SHP77 treated with DMSO at 0.1 percent for 48 hours (cell line): ENCODE results near the gene APBA1.

Experiments used
- DNase-seq: peaks from one replicate; lab custom pipeline; 2025; lab: John Stamatoyannopoulos, UW

Gene APBA1

GRCh38 chr9:69578026-69578425 is 94.1 kb downstream of the APBA1 start:
- DNase-seq: no peak

DNA sequence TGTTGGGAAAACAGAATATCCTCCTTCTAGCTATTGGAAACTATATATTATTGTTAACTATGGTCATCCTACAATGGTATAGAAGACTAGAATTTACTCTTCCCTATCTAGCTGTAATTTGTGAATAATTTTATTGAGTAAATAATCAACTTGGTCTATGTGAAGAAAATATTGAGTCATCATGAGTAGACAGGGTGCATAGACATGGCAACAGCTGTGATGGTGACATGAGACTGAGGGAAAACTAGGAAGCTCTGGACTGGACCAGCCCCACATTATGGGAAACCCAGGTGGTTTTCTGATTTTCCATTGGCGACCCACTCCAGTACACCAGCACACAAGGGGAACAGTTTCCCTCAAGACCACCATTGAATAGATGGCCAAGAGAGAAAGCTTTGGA is 95.0 kb downstream of the APBA1 start:
- DNase-seq: no peak

DNA sequence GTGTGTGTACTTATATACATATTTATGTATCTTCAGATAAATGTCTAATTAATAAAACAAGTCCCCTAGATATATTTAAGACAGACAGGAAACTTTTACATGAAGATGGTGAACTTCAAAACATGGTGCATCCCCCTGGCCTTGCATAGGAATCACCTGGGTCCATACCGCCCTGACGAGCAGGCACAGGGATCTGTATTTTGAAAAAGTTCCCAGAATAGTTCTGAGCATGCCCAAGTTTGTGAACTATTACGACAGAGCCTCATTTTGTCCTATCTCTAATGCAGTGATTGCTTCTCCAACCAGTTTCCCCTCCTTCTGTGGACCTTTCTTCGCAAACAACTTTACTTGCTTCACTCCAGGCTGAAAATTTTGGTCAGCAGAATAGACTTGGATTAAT is 98.1 kb downstream of the APBA1 start:
- DNase-seq: no peak

DNA sequence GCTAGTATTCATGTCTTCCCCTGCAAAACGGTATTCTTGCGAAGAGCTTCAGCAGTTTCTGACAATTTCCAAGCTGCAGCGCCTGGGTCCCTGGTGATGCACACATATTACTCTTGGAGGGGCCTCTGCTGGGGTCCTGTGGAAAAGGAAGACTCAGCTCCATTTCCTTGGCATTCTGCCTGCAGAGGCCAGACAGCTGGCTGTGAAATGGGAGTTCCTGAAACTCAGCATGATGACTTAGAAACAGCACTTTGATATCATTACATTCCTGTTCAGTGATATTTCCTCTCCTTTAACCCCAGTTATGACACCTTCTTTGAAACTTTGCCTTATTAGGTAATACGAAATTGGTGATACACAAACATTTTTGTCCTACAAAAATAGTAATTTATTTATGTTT is 98.5 kb downstream of the APBA1 start:
- DNase-seq: no peak

GRCh38 chr9:69572611-69573010 is 99.6 kb downstream of the APBA1 start:
- no peak for DNase-seq

DNA sequence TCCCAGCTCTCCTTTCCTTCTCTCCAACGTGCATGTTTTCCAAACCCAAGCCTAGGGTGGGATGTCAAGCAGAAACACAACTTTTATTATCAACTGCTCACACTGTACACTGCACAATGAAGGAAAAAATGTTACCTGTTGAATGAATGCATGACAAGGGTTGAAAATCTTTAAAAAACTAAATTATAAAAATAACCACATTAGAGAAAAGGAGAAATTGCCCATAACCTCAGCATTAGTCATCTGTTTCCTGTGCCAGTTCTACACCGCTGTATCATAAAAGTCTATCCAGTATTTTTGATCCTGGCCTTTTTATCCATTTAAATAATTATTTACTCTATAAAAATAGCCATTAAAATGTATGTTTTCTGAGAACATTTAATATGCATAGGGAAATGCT is 101.1 kb downstream of the APBA1 start:
- DNase-seq: no peak

GRCh38 chr9:69569738-69570451 is 102.3 kb downstream of the APBA1 start:
- no peak for DNase-seq

DNA sequence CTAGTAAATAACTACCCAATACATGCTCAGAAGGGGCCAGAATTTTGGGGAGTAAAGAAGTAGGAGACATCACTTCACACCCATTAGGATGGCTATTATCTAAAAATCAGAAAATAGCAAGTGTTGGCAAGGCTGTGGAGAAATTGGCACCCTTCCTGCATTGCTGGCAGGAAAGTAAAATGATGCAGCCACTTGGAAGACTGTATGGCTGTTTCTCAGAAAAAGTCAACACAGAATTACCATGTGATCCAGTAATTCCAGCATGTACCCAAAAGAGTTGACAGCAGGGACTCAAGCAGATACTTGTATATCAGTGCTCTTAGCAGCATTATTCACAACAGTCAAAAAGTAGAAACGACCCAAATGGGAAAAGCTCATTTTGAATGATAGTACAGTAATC is 107.6 kb downstream of the APBA1 start:
- DNase-seq: no peak

DNA sequence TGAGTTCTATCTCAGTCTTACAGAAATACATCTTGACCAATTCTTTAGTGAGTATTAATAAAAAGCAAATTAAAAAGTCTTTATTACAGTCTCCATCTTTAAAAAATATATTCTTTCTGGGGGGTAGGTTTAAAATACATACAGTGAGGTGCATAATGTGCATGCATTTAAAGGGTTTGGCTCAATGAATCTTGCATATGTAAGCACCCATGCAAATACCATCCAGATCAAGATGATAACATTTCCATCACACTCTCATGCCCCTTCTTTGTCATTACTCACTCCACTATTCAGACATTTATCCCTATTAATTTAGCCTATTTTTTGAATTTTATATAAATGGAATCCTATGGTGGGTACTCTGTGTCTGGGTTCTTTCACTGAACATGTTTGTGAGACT is 113.0 kb downstream of the APBA1 start:
- no peak for DNase-seq

- no peak for DNase-seq
Measured at GRCh38 chr9:69556707-69557106, 115.5 kb downstream of the APBA1 start.

DNA sequence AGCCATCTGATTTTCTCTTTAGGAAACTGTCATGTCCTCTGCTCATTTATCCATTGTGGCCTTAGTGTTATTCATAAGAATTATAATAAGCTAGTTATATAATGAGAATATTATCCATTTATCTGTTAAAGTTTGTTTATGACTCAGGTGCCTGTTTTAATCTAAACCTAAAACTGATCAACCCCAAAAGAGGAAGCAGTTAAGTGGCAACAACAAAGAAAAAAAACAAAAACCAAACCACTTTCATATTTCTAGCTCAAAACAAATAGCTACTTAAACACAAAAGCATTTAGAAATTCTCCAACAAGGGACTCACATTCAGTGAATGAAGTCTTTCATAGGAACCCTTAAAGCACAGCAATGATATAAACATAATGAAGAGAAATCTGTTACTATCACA is 116.4 kb downstream of the APBA1 start:
- no peak for DNase-seq

DNA sequence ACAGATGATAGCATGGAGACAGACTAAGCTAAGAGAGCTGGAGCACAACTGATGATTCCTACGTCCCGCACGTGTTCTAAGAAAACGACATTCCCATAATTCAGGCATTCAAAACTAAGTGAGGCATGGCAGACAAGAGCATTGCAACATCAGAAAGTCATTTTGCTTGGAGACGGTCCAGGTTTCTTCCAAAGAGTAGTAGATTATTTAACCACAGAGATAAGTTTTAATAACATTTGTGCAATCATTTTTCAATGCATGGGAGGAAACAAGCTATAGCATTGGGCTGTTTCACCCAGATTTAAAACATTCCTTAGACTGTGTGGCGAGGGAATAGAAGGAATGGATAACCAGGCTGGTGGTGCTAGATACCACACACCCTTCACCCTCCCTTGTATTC is 117.2 kb downstream of the APBA1 start:
- DNase-seq: no peak

DNA sequence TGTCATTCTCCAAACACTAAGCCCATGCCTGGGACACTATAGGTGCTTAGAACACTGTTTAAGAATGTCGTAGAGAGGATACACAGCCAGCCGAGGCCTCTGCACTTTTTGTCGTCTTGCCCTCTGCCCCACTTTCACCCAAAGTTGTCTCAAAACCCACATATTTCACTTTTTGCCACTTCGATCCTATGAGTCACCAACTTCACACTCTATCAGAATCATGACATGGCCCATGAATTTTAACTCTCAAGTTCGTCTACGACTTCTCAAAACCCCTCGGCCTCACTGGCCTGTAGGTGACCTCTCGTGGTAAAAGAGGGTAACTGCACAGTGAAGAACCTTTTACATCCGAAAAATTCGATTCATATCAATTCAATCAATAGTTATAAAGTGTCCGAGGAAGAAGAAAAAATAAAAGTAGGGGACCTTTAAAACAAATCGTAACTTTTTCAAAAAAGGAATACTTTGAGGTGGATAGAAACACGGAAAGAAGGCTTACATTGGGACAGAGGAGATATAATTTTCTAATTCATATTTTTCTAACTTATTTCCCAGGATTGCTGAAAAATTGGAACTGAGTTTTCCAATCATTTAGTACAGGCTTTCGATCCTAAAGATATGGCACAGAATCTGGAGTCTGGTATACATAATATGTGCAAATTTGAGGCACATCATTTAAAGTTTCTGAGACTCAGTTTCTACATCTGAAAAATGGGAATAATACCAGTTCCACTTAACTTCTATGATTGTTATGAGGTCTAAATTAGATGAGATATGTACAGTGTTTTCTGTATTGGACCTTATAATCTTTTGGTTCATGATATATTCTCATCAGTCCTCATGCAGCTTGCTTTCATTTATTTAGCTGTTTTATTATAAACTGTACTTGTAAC is 122.6 kb downstream of the APBA1 start:
- no peak for DNase-seq

GRCh38 chr9:69548681-69549080 is 123.5 kb downstream of the APBA1 start:
- no peak for DNase-seq

GRCh38 chr9:69546265-69546664 is 125.9 kb downstream of the APBA1 start:
- DNase-seq: peak; percentile 40

DNA sequence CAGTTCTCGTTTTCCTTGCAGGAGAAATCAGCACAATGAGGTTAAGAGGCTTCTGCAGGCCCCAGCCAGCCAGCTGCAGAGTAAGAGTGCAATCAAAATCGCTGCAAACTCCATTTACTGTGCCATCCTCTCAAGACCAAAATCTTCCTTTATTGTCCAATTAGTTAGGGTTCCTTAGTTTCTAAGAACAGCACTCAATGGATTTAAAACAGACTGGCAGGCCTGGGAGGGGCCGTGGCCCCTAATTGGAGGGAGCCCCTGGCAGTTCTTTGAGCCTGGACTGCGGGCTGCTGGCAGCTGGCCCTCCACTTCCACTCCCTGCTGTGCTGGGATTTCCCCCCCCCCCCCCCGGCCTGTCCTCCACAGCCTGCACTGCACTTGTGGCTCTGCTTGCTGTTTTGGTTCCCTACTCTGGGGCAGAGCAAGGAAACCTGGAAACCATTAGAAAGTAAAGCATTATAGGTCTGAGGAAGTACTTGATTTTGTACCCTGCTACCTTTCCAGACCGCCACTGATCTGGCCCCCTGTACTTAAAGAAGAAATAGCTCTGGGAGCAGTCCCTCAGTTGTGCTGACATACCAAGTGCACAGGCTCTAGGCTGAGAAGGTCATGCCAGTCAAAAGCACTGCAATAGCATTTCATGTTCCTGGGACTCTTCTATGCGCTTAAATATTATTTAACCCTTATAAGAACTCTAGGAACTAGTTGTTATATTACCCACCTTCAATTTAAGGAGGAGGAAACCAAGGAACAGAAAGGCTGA is 129.0 kb downstream of the APBA1 start:
- DNase-seq: no peak

- DNase-seq: no peak
Measured at GRCh38 chr9:69542058-69542457, 130.1 kb downstream of the APBA1 start.

DNA sequence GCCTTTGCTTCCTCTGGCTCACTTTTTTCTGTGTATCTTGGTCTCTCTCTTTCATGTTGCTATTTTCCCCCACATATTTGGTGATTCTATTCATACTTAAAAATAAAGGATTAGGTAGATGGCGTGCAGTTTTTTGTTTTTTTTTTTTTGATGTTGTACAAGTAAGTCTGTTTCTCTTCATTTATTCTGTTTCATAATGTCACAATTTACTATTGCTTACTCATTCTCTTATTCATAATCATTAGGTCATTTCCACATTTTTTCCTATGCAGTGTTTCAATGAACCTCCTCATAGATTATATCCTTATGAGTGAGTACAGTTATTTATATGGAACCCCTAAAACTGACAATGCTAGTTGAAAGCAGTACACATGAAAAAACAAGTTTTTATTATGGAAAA is 136.3 kb downstream of the APBA1 start:
- no peak for DNase-seq

DNA sequence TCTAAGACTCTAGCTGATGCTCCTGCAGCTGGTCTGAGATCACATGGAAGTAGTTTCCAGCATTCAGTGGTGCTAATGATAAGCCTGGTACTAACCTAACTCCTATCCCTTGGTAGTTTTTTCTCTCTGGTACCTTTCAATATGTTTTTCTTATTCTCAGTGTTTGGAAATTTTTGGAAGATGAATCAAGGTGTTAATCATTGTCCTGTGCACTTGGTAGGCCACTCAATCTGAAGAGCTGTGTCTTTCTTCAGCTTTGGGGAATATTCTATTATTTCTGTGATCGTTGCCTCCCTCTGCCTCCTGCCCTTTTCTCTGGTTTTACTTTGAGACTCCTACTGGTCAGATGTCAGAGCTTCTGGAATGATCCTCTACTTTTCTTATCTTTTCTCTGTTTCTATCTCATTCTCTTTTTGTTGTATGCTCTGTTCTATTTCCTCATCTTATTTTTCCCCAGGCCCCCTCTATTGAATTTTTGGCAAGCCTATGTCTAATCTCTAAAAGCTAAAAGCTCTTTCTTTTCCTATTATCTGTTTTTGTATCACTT is 136.8 kb downstream of the APBA1 start:
- no peak for DNase-seq

- DNase-seq: peak; percentile 56
Measured at GRCh38 chr9:69532396-69532795, 139.8 kb downstream of the APBA1 start.

GRCh38 chr9:69527454-69527853 is 144.7 kb downstream of the APBA1 start:
- no peak for DNase-seq

GRCh38 chr9:69526699-69527098 is 145.5 kb downstream of the APBA1 start:
- no peak for DNase-seq
